Activated effector memory CD4-positive, alpha-beta T cell treated with Interleukin-2 at 50 U/mL for 16 hours (primary cell): Measurements from ENCODE around the gene ETV2.
A peak's percentile ranks its signal among the peaks of the same experiment; 100 is the strongest.
"Not testable (repeated sequence)": the region's sequence is repeated elsewhere in the genome, so short reads cannot be mapped to it uniquely, and the experiment has no call there.

Experiments used
- DNase-seq: peaks from one replicate; pipeline ENCODE4 v3.0.0-alpha.2; 2020

ETV2 gene, protein sequence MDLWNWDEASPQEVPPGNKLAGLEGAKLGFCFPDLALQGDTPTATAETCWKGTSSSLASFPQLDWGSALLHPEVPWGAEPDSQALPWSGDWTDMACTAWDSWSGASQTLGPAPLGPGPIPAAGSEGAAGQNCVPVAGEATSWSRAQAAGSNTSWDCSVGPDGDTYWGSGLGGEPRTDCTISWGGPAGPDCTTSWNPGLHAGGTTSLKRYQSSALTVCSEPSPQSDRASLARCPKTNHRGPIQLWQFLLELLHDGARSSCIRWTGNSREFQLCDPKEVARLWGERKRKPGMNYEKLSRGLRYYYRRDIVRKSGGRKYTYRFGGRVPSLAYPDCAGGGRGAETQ

DNA sequence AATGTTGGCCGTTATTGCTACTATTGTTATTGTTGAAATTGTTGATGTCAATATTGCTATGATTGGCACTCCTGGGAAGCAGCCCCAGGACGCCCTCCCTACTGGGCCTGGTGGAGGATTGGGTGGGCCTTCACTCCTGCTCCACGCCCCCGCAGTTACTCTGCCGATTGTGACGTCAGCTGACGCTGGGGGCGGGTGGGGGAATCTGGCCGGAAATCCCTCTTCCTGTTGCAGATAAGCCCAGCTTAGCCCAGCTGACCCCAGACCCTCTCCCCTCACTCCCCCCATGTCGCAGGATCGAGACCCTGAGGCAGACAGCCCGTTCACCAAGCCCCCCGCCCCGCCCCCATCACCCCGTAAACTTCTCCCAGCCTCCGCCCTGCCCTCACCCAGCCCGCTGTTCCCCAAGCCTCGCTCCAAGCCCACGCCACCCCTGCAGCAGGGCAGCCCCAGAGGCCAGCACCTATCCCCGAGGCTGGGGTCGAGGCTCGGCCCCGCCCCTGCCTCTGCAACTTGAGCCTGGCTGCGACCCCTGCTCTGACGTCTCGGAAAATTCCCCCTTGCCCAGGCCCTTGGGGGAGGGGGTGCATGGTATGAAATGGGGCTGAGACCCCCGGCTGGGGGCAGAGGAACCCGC, at the start of gene ETV2:
ETV2 (plus strand) TSS at position 231 of the 637 bp plus-strand sequence. CDS start 716 bp downstream, outside the sequence.
- no peak for DNase-seq

- no peak for DNase-seq
Measured at GRCh38 chr19:35592226-35592625, 49.3 kb upstream of the ETV2 start.

DNA sequence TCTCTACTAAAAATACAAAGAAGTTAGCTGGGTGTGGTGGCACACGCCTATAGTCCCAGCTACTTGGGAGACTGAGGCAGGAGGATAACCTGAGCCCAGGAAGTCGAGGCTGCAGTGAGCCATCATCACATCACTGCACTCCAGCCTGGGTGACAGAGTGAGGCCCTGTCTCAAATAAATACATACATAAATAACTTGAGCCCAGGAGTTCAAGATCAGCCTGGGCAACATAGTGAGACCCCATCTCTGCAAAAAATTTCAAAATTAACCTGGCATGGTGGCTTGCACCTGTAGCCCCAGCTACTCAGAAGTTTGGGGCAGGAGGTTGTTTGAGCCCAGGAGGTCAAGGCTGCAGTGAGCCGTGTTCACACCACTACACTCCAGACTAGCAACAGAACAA, 46.5 kb upstream of the ETV2 start:
- DNase-seq: not testable (repeated sequence)

GRCh38 chr19:35595928-35596327, 45.6 kb upstream of the ETV2 start:
- DNase-seq: no peak

DNA sequence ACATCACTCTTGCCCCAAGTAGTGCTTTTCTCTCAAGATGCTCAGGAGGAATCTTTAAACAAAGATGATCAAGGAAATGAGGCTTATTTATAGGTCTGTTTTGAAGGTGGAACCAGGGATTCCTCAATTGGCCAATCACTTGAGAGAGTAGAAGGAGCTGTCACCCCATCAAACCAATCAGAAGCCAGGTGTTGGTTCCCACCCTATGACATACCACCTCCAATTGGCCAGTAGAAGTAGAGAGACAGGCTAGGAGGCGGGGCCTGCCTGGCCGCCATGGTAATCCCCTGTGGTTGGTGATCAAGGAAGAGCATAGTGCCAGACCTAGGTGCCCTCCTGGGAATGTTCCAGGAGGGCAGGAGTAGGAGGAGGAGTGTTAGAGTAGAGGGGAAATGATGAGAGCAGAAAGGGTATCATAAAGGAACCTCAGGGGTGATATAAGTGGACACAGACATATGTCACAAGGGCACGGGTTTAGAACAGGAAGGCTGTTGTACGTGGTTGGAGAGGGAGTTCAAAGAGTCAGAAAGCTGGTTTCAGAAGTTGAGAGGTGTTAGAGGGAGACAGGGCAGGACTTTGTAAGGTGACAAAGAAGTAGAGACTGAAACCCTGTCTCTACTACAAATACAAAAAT, 45.1 kb upstream of the ETV2 start:
- no peak for DNase-seq

GRCh38 chr19:35601971-35602370, 39.6 kb upstream of the ETV2 start:
- no peak for DNase-seq

- not testable (repeated sequence) for DNase-seq
Measured at GRCh38 chr19:35604436-35604835, 37.1 kb upstream of the ETV2 start.

DNA sequence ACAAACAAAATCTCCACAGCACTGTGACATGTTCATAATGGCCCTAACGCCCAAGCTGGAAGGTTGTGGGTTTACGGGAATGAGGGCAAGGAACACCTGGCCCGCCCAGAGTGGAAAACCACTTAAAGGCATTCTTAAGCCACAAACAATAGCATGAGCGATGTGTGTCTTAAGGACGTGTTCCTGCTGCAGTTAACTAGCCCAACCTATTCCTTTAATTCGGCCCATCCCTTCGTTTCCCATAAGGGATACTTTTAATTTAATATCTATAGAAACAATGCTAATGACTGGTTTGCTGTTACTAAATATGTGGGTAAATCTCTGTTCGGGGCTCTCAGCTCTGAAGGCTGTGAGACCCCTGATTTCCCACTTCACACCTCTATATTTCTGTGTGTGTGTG, 34.4 kb upstream of the ETV2 start:
- not testable (repeated sequence) for DNase-seq

DNA sequence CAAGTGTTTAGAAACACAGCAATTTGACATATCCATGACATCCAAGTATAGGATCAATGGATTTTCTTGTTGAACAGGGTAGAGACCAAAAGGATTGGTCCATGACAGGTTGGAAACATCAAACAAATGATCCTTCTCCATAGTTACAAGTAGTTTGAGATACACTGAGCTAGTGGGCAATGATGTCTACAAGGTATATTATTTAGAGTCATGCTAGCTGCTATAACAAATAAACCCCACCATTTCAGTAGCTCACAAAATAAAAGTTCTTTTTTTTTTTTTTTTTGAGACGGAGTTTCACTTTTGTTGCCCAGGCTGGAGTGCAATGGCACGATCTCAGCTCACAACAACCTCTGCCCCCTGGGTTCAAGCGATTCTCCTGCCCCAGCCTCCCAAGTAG, 33.9 kb upstream of the ETV2 start:
- no peak for DNase-seq

DNA sequence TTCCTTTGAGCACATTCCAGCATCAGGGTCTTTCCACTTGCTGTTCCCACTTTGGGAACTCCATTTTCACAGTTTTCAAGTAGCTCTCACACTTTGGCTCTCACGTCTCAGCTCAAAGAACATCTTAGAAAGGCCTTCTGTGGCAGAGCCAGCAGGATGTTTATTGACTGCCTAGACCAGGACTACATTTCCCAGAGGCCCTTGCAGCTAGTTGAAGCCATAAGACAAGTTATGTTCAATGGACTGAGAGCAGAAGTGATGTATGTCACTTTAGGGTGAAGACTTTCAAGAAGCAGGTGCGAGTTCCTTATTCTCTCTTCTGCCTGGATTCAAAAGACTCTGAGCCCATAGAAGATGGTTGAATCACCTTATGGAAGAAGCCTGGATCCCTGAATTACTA, 33.3 kb upstream of the ETV2 start:
- no peak for DNase-seq

GRCh38 chr19:35609851-35610353, 31.6 kb upstream of the ETV2 start:
- DNase-seq: peak; percentile 37

DNA sequence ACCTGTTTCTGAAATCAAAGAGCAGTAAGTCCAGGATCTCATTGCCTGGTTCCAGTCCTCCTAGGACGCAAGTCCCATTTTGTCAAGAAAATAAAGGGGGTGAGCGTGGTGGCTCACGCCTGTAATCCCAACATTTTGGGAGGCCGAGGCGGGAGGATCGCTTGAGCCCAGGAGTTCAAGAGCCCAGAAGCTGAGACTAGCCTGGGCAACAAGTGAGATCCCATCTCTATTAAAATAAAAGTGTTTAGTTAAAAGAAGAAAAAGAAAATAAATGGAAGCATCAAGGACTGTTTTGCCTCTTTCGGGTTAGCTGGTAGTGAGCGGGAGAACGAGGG, 29.4 kb upstream of the ETV2 start:
- DNase-seq: no peak

DNA sequence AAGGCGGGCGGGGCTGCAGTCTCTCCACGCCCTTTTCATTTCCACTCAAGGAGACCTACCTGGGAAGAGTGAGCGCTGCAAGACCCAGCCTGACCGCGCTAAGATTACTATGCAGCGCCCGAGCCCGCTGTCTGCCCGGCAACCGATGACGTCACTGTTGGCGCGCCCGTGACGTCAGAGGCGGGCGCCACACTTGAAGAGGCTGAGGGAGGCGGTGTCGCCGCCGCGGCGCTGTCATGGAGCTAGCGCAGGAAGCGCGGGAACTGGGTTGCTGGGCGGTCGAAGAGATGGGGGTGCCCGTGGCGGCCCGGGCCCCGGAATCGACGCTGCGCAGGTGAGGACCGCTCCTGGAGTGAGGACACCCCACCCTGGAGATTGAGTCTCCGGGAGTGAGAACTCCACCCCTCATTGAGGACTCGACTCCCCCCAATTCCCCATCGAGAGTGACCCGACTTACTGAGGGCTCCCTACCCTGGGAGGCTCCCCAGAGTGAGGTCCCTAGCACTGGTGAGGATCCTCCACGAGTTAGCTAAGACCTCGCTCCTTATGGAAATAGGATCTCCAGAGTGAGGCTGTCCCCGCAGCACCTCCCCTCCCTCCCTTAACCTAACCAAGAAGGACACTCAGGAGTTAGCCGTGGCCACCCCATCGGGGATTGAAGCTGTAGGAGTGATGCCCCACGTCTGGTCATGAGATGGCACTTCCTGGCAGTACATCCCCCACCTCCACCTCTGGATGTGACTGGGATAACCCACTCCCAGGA, 28.8 kb upstream of the ETV2 start, which contains the start of gene HAUS5:
HAUS5 (plus strand) TSS at position 177 of the 763 bp plus-strand sequence; CDS start at position 237, 60 bp downstream.
- peak; percentile 93 for DNase-seq

- no peak for DNase-seq
Measured at GRCh38 chr19:35613574-35613973, 28.0 kb upstream of the ETV2 start.

GRCh38 chr19:35615036-35615435, 26.5 kb upstream of the ETV2 start:
- no peak for DNase-seq

GRCh38 chr19:35618857-35619256, 22.7 kb upstream of the ETV2 start:
- no peak for DNase-seq

DNA sequence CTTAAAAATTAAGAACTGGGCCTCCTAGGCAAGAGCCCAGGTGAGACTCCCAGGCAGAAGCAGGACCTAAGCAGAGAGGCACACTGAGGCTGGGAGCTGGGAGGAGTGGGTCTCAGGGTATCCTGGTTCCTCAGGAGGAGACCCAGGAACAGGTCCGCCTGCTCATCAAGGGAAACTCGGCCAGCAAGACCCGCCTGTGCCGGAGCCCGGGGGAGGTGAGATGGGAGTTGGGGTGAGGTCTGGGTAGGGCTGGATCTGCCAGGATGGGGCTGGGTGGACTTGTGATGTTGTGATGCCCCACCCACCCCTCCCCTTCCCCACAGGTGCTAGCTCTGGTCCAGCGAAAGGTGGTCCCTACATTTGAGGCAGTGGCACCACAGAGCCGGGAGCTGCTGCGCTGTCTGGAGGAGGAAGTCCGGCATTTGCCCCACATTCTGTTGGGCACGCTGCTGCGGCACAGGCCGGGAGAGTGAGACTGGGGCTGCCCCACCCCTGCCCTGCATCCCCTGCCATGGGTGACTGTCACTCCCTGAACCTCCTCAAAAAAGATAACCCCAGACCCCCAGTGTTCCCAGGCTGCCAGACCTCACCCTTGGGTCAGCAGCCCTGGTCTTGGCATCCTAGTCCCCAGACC, 22.1 kb upstream of the ETV2 start:
- DNase-seq: no peak

GRCh38 chr19:35620001-35620400, 21.5 kb upstream of the ETV2 start:
- no peak for DNase-seq

- no peak for DNase-seq
Measured at GRCh38 chr19:35621708-35622107, 19.8 kb upstream of the ETV2 start.

DNA sequence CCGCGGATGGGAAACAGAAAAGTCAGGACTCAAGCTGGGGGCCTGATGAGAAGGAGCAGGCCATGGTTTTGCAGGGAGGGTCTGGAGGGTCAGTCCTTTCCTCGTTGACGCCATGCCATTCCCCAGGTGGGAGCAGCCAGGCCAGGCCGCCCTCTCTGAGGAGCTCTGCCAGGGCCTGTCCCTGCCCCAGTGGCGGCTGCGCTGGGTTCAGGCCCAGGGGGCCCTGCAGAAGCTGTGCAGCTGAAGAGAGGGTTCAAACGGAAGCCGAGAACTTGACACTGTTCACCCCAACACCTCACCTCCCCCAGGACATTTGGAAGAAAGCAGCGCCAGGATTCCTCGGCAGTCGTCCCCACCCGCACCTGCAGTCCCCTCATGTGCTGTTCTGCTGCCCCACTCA, 18.8 kb upstream of the ETV2 start:
- DNase-seq: no peak

GRCh38 chr19:35623327-35624010, 18.1 kb upstream of the ETV2 start:
- DNase-seq: no peak

GRCh38 chr19:35628264-35628564, 13.3 kb upstream of the ETV2 start:
- no peak for DNase-seq
